Measurements from ENCODE around the gene RAD18.

DNA sequence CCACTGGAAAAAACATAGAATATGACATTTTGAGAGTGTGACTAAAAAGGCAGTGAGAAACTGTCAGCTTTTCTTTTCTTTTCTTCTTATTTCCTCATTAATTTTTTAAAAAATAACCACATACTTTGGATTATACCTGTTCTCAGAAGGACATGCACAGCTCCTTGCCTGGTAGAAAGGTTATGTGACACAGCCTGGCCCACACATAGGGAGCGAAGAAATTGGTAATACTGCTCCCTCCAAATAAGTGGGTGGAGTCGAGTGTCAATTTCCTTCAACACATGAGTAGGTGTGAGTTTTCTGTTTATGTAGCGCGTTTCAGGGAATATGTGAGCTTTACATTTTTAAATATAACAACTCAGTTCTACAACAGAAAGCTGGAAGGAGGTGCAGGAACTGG lies 28.9 kb upstream of the RAD18 start:
- TF ChIP-seq, protein P1, sequence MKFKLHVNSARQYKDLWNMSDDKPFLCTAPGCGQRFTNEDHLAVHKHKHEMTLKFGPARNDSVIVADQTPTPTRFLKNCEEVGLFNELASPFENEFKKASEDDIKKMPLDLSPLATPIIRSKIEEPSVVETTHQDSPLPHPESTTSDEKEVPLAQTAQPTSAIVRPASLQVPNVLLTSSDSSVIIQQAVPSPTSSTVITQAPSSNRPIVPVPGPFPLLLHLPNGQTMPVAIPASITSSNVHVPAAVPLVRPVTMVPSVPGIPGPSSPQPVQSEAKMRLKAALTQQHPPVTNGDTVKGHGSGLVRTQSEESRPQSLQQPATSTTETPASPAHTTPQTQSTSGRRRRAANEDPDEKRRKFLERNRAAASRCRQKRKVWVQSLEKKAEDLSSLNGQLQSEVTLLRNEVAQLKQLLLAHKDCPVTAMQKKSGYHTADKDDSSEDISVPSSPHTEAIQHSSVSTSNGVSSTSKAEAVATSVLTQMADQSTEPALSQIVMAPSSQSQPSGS (tag by site-specific recombination; IDR thresholded peaks at IDR 0.05; ENCODE audit: low read depth), result no peak
- TF ChIP-seq, protein P2, sequence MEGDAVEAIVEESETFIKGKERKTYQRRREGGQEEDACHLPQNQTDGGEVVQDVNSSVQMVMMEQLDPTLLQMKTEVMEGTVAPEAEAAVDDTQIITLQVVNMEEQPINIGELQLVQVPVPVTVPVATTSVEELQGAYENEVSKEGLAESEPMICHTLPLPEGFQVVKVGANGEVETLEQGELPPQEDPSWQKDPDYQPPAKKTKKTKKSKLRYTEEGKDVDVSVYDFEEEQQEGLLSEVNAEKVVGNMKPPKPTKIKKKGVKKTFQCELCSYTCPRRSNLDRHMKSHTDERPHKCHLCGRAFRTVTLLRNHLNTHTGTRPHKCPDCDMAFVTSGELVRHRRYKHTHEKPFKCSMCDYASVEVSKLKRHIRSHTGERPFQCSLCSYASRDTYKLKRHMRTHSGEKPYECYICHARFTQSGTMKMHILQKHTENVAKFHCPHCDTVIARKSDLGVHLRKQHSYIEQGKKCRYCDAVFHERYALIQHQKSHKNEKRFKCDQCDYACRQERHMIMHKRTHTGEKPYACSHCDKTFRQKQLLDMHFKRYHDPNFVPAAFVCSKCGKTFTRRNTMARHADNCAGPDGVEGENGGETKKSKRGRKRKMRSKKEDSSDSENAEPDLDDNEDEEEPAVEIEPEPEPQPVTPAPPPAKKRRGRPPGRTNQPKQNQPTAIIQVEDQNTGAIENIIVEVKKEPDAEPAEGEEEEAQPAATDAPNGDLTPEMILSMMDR (tag by site-specific recombination; IDR thresholded peaks at IDR 0.05), result no peak
